Left ventricle myocardium superior (tissue), 1 donor: Measurements from ENCODE around the gene GPD2. TPM values are rescaled to one million over a fixed set of nuclear protein-coding genes. Genes with fewer than 3 reads are reported as not detected.
"Not testable (repeated sequence)": the region's sequence is repeated elsewhere in the genome, so short reads cannot be mapped to it uniquely, and the experiment has no call there.

Experiments used
- ATAC-seq: fragments of 200-7000 bp; cut with Tn5 transposase; one replicate; pipeline ENCODE4 v1.9.1; 2020; ENCODE audit warnings: mild to moderate bottlenecking, moderate library complexity
- DNase-seq: peaks from one replicate; pipeline ENCODE4 v3.0.0-alpha.2; 2020
- intact Hi-C: fragments of 100-400 bp; cut with micrococcal nuclease; formaldehyde crosslinking; loops from one replicate; pipeline ENCODE4 v1.11.0; 2022
- total RNA-seq: library from RNA; stranded (reverse); fragmentation: NEBNext Ultra II Directional; extraction: Animal tissue kit (Norgen Biotek cat#: 25700); gene quantifications from one replicate; pipeline ENCODE4 v1.2.1, GENCODE V29; 2021
- donor health status: DM: no; HTN: yes; CAD: no; lungs with severe emphysema.

GPD2 gene
- total RNA-seq, 1 donor from 2014 or later = 18.5 TPM

DNA sequence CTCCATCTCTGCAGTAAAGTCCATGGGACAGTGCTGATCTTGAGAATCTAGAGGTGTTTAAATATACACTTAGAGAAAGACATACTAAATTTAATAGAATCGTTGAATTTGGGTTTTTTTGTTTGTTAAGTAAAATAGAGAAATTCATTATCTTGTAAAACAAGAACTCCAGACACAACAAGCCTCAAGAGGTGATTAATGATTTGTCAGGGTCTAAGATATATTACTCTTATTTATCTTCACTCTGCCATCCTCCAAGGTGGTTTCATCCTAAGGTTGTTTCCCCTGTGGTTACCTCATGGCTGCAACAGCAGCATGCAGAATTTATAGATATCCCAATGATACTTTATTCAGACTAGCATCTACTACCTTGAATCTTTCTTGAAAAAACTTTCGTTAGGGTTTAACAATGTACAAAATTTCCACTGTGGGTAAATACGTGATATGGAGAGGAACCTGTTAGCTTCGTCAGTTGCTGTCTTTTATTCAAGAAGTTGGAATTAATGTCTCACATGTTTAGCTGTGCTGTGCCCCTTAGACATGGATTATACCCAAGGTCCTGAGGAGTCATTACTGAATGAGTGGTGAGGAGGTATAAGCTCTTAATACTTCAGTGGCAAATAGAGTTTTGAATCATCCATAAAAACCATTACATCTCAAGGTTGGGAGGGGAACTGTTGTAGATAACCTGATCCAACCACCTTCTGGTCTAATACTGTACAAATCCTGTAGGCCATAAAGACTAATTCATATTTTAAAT is 128.0 kb downstream of the GPD2 start:
- intact Hi-C loops = no loop called here
- no peak for DNase-seq
- ATAC-seq = no peak

DNA sequence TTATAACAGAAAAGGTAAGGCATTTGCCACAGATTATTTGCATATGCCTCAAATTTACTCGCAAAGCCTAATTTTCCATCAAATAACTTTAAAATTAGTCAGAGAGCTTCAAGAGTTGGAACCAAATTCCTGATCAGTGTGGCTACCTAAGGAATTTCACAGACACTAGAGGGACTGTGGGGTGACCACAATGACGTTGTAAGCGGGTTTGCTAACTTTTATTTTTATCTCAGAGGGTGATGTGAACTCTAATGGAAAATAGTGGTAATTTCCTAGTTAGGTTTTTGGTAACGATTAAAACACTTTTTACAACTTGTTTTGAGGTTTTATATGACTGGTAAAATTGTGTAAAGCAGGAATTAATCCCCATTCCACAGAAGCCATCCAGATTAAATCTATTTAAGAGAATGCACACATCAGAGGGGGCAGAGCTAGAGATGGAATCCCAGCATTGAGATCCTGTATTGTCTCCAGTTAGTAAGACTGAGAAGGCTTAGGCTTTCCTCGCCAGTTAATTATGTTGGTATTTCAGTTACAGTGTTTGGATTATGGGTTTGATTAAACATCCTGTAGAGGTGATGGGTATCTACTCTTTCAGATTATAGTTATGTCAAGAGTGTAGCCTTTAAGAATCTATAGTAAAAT is 129.0 kb downstream of the GPD2 start:
- intact Hi-C loops = no loop called here
- no peak for DNase-seq
- ATAC-seq = no peak

DNA sequence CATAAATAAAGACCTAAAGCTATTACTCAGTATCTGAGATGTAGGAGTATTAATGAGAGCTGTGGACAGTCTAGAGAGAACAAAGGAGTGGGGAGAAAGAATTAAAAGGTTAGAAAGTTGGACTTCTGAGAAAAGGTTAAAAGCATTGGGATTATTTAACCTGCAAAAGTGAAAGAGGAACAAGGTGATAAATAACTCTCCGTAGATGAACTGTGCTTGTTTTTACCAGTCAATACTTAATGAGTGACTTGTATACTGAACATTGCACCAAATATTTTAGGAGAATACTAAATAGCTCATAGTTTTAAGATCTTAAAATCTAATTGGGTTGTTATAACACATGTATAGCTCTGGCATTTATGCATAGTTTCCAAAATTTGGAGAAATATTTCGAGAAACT is 137.5 kb downstream of the GPD2 start:
- intact Hi-C loops = loop anchor here (10.0 kb wide), 1 partner anchor 229 kb away; no protein-coding TSS in a partner anchor
- ATAC-seq = no peak
- no peak for DNase-seq

DNA sequence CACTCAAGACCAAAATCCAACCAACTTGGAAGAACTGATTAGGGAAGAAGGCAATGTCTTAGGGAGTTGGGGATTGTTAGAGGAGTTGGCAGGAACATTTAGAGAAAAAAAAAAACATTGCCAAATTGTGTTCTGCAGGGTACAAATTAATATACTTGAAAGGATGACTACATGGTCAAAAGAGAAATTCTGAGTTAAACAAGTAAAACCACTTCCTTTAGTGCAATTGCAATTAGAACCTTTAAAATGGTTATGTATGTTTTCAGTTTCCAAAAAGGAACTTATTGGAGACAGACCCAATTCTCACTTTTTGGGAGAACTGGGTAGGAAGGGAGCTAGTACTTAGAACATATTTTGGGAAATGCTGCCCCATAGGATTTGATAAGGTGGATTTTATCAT is 137.9 kb downstream of the GPD2 start:
- ATAC-seq (no peak), DNase-seq (no peak)
- intact Hi-C loops = loop anchor here (10.0 kb wide), 1 partner anchor 229 kb away; no protein-coding TSS in a partner anchor

DNA sequence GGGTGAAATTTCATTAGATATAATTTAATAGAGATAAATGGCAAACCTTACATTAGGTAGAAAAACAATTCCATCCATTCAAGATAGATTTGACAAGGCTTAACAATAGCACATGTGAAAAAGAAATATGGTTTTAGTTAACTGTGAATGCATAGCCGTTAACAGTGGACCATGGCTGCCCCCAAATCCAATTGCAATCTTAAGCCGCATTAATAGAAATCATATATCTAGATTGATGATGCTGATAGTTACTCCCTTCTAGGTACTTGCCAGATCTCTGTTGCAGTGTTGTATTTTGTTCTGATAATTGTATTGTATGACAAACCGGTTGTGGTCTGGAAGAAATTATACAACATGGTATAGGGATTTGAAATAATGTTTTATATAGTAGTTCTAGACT is 139.8 kb downstream of the GPD2 start:
- intact Hi-C loops = loop anchor here (10.0 kb wide), 1 partner anchor 231 kb away; no protein-coding TSS in a partner anchor
- ATAC-seq = no peak
- no peak for DNase-seq

DNA sequence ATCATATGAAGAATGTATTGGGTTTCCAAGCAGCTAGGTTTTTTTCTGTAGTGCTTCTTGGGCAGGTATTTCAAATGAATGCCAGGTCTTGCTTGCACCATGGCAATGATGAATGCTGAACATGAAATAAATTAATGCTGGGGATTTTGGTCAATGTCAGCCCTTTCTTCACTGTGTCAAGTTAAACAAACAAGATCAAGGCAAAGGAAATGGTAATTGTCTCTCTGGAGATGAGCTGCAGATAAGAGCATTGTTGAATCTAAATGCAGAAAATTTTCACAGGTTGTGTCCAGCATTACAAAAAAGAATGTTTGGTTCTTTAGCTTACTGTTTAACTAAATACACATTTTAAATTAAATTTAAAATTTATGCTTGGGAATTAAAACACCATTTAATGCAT is 144.3 kb downstream of the GPD2 start:
- DNase-seq = no peak
- intact Hi-C loops = no loop called here
- no peak for ATAC-seq

DNA sequence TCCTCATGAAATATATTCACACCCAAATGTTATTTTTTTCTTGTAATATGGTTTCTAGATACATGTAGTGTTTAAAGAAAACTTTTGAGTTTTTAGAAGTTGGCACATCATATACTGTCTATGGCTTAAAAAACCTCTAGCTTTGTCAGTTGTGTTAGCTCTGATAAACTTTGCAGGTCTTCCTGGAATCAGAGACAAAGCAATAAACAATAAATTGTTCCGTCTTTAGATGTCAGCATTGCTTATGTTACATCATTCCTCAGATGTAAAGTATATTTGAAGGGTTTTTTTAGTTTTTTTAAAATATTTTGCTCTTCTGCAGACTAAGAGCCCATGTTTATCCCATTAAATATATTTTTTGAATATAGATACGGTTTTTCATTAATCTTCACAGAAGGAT is 145.1 kb downstream of the GPD2 start:
- intact Hi-C loops = no loop called here
- no peak for DNase-seq
- ATAC-seq = no peak

DNA sequence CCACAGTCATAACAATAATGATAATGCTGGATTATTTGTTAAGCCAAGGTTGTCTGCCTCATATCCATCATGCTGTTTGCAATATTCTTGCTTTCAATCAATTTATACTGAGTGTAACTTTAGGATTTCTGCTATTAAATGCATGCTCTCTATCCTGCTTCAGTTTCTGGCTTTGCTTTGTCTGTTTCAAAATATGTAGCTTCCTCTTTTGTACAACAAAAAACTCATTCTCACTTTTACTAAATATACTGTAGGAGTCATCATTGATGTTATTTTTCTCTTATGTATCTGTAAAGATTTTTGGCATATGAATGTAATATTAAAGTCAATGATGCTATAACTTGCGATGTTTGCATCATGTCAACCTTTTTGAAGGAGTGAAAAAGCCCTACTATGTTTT is 149.3 kb downstream of the GPD2 start:
- ATAC-seq = no peak
- intact Hi-C loops = no loop called here
- DNase-seq = no peak

DNA sequence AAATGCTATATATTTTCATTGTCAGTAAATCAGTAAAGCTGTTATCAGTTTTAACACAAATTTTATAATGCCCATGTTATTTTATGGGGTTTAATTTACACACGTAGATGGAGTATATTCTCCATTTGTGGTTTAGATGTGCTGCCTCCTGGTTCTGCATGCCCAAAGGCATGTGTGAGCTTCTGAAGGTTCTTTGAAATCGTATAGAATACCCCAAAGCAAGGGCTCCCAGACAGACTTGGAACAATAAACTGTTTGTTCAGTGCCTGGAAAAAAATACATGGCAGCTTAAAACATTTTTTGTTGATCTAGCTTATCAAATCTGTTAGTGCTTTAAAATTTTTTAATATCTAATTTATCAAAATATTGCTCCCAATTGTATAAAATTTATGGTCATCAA is 150.4 kb downstream of the GPD2 start:
- intact Hi-C loops = no loop called here
- DNase-seq (no peak), ATAC-seq (no peak)

DNA sequence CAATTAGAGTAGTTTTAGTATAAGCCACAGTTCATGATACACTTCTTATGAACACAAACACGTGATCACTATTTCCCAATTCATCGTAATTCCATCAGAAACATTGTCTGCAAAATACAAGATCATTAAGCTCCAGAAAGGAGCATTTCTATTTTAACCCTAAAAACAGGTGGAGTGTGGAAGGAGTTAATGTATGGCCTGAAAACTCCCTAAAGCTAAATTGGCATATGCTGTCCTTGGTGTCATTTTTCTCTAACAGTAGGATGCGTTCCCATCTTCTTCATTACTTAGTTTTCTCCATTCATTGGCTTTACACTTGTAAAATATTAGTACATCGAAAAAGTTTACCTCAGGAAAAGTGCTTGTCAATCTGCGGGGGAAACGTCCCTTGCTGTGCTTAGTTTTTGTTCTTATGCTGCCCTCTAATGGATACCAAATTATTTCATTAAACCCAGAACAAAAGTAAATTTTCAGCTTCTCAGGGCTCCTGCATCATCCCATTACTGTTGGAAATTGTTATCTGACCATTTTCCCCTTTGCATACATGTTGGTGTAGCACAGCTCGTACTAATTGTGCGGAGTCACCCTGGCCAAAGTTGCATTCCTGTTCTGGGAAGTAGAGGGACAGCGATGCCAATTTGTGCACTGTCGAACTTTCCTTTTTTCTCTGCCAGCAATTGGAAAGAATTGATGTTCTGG is 153.4 kb downstream of the GPD2 start:
- DNase-seq (no peak), ATAC-seq (peak; percentile 52)
- intact Hi-C loops = no loop called here

DNA sequence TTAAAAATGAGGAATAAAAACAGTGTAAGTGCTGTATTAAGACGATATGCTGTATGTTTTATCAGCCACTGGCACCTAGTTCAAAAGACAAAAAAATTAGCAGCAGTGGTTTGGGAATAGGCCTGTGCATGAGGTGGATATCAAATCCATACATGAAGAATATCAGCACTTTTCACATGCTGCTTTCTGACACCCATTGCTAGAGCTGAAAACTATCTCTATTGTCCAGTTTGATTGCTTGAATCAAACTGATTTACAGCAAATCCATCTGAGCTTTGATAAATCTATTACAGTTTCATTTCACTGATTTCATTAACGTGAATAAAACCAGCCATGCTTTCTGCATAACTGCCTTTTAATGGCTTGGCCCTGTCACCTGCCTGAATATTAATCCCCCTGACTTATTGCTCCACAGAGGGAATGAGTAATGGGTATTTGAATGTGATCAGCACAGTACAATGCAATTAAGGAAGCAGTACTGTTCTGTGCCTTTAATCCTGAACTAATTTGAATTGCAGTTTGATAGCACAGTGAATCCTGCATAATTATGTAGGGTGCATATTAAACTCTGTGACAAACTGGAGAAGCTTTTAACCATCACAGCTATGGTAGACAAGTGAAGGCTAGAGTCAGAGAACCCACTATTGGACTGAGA is 154.0 kb downstream of the GPD2 start:
- ATAC-seq = no peak
- intact Hi-C loops = no loop called here
- DNase-seq = no peak

DNA sequence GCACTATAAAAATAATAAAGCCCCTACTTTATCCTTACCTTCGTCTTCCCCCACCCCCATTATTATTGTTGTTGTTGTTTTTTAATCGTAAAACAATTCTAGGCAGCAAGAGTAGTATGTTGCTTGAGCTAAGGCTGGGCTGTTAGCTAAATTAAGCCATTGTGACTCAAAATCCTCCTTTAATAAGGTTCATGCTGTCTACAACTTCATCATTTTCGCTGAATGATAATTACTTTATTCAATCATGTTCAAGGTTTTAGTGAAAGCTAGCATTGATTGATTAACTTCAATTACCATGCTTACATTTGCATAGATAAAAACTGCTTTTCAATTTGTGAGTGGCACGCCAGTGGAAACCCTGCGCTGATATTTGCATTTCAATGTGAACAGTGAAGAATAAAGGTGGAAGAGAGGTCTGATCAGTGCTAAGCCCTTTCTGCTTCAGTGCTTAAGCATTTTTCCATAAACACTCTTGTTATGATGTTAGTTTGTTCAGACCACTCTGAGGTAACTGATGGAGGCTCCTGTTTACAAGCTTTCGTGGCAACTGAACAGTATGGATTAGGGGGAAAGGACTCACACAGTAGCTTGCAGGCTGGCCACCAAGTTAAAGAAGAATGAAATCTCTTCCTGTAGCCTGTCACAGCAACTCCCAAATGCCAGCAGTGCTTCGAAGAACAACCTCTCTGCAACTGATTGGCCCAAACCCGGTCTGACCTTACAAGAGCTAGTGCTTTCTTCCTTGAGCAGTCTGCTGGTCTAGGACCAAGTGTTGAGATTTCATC is 156.8 kb downstream of the GPD2 start:
- intact Hi-C loops = no loop called here
- ATAC-seq (no peak), DNase-seq (no peak)

DNA sequence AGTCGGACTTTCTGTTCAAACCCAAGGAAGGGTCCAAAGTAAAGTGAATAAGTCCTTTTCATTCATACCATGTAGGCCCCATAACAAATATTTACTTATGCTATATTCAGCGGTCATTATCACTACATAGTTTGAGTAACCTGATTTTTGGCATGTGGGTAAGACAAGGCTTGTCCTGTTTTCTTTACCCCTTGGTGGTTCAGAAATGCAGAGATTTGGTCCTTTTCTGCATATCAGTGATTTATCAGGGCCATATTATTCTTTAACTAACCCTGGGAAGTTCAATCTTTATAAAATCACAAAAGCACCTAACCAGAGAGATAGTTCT is 157.4 kb downstream of the GPD2 start:
- intact Hi-C loops = no loop called here
- no peak for DNase-seq
- ATAC-seq = no peak

DNA sequence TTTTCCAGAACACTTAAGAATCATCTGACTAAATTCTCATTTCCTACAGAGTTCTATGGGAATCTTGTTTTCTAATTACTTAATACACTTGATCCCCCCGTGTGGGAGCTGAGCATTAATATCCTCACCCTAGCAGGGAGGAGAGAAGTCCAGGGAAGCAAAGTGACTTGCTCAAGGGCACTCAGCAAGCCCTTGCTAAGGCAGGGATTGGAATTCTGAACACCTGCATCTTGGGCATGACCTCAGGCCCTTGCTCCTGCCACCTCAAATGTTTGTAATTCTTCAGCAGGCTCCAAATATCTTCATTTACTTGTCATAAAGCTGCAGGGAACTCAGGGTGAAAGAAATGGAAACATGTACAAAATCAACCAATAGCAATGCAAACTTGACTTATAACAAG is 162.4 kb downstream of the GPD2 start:
- no peak for DNase-seq
- ATAC-seq = no peak
- intact Hi-C loops = no loop called here

DNA sequence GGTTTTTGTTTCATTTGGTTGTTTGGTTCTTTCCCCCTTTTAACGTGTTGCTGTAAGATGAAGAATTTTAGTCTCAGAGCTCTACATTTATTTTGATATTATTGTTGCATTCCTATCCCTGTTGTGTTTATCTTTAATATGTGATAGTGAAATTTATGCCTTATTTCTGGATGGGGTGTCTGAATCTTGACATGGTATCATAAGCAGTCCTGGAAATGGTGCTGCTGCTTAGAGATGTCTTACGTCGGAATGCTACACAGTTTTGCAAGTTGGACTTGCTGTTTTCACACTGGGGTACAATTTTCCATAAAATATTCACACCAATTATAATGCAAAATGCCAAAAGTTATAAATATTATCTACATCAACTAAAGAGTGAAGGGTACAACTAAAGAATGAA is 164.0 kb downstream of the GPD2 start:
- intact Hi-C loops = no loop called here
- no peak for ATAC-seq
- DNase-seq = no peak

DNA sequence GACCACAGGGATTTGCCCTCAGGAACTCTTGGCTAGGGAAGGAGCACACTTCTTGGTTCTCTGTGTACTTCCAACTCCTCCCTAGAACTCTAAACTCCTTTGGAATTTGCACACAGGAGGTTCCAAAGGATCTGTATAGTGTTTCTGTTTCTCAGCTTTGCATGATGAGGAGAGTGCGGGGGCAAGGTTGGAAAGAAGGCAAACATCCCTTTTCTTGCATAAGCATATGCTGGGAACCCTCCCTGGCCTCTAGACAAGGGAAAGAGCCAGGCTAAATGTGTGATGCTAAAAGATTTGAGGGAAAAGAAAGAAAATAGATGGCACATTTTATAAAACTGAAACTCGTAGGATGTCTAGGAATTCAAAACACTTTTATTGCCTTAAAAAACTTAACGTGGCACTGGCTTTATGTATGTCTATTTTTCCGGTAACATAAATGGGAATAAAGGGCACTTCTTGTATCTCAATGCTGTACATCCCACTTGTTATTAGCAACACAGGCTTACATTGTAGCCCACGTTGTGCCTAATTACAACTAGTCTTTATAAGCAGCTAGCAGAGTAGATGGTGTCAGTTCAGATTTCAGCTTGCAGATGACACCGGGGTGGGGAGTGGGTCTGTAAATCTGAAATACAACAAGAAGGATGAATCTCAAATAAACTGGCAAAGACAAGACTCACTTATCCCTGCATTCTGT is 165.8 kb downstream of the GPD2 start:
- ATAC-seq = no peak
- DNase-seq = no peak
- intact Hi-C loops = no loop called here

DNA sequence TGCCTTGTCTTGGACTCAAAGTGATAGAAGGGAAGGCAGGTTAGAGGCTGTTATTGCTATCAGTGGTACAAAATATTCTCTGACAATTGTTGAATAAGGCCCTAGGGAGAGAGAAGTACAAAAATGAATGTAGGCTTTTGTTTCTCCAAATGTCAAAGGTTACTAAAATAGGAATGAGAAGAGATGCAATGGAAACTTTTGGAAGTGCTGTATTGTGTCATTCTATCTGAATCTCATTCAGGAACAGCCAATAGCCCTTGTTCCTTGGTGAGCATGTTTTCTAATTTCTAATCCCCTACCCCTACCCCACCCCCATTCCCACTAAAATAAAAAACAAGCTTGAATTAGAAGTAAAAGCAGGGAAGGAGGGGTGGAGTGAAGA is 166.4 kb downstream of the GPD2 start:
- DNase-seq (no peak), ATAC-seq (no peak)
- intact Hi-C loops = no loop called here

DNA sequence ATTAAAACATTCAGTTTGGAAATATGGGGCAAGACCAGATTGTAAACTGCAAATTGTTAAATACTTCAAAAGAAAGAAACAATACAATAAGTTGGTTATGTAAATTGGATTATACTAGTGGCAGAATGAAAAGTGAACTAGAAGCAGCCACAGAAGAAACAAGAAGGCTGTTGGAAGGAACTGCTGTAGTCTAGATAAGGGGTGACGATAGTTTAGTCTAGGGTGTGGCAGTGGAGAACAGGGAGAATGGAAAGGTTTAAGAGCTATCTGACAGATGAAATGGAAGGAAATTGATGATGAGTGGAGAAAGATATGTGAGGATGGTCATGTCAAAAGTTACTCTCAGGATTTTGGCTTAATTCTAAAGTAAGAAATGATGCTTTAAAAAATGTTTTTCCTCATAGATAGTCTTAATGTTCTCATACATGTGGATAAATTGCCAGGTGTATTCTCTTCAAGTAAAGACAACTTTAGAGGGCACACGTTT is 179.7 kb downstream of the GPD2 start:
- no peak for ATAC-seq
- DNase-seq = no peak
- intact Hi-C loops = no loop called here

DNA sequence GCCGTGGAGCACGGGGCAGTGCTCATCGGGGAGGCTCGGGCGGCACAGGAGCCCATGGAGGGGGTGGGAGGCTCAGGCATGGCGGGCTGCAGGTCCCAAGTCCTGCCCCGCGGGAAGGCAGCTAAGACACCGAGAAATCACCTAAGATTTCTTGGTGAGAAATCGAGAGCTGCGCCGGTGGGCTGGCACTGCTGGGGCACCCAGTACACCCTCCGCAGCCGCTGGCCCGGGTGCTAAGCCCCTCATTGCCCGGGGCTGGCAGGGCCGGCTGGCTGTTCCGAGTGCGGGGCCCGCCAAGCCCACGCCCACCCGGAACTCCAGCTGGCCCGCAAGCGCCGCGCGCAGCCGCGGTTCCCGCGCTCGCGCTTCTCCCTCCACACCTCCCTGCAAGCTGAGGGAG is 181.9 kb downstream of the GPD2 start:
- ATAC-seq, intact Hi-C loops, DNase-seq: not testable (repeated sequence)
